ENCODE data around the gene TK2.

DNA sequence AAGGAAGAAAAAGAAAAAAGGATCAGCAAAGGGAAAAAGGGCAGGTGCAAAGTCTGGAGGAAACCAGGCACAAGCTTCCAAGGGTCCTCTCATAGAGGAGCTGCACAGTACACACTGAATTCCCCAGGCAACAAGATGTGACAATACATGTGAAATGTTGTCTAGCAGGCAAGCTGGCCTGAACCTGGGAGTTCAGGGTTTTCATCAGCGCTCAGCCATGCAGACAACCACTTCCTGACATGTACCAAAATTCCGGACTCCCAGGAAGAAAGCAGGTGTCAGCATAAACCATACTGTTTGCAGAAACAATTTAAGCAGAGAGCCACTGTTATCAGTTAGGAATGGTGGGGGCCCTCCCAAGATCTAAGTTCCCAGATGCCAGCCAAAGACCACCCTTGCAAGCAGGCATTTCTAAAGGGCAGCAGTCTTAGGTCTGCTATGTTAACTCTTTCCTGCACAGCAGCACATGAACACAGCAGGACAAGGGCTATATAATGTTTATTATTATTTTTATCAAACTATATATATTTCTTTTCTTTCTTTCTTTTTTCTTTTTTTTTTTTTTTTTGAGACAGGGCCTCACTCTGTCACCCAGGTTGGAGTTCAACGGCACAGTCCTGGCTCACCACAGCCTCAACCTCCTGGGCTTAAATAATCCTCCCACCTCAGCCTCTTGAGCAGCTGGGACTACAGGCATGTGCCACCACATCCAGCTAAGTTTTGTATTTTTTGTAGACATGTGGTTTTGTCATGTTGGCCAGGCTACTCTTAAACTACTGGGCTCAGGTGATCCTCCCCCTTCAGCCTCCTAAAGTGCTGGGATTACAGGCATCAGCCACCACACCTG, 10.1 kb downstream of the TK2 start:
- TF ChIP-seq GATA2 (IDR thresholded peaks at IDR 0.05; ENCODE audit: low read depth, low read length) (no peak), GATA3 (IDR thresholded peaks at IDR 0.05; ENCODE audit: low read depth, low read length) (no peak)

All from SH-SY5Y (cell line).